CD14-positive monocyte (primary cell): ENCODE results near the gene RCOR2. TPM values are rescaled to one million over a fixed set of nuclear protein-coding genes. Genes with fewer than 3 reads are reported as not detected.

Experiments
- DNase-seq, 3 donors: peaks; one replicate each; pipeline ENCODE4 v3.0.0-alpha.2; 2011 to 2022
- H2AFZ ChIP-seq: 2 replicates; pipeline ENCODE4 v1.6.0; 2012; ENCODE audit warnings: mild to moderate bottlenecking, low read depth, low read length, inconsistent platforms; ENCODE audit not compliant: insufficient read depth, poor library complexity, severe bottlenecking
- H3K27ac ChIP-seq, 2 donors: 1 replicate in 1 of 2; 2 replicates in 1 of 2; pipeline ENCODE4 v1.5.1; 2012 to 2013; ENCODE audit warnings: low read length in 2 of 2, control low read depth in 1 of 2, inconsistent platforms in 1 of 2, low read depth in 1 of 2, mild to moderate bottlenecking in 1 of 2
- H3K27me3 ChIP-seq, 2 donors: one replicate each; pipeline versions ENCODE4 v1.6.0 to v1.6.1; 2011 to 2013; ENCODE audit warnings: low read length in 2 of 2; ENCODE audit not compliant: control insufficient read depth in 2 of 2, insufficient read depth in 2 of 2
- H3K36me3 ChIP-seq, 2 donors: replicated peaks in 1 of 2; 1 replicate in 1 of 2; 2 replicates in 1 of 2; pipeline versions ENCODE4 v1.5.1 to v1.6.1; 2012 to 2013; ENCODE audit warnings: low read length in 2 of 2, control low read depth in 1 of 2, inconsistent platforms in 1 of 2, mild to moderate bottlenecking in 1 of 2; ENCODE audit not compliant: insufficient read depth in 2 of 2, control insufficient read depth in 1 of 2
- H3K4me1 ChIP-seq, 2 donors: 1 replicate in 1 of 2; 2 replicates in 1 of 2; pipeline versions ENCODE4 v1.5.1 to v1.6.1; 2012 to 2013; ENCODE audit warnings: low read length in 2 of 2, control low read depth in 1 of 2, inconsistent platforms in 1 of 2, mild to moderate bottlenecking in 1 of 2, moderate library complexity in 1 of 2; ENCODE audit not compliant: insufficient read depth in 2 of 2, control insufficient read depth in 1 of 2
- H3K4me2 ChIP-seq: replicated peaks from 2 replicates; pipeline ENCODE3; 2012; ENCODE audit warnings: low read length, moderate library complexity, mild to moderate bottlenecking; ENCODE audit not compliant: poor library complexity, severe bottlenecking; ENCODE audit errors: extremely low read depth
- H3K4me3 ChIP-seq, 3 experiments: fragments of 200-600 bp in 1 of 3; sonication (generic) in 1 of 3; replicated peaks in 1 of 3; 1 replicate in 2 of 3; 2 replicates in 1 of 3; pipeline ENCODE4 v1.5.1; 2011 to 2013; ENCODE audit warnings: low read length in 3 of 3, mild to moderate bottlenecking in 3 of 3, control low read depth in 2 of 3, low read depth in 2 of 3, inconsistent platforms in 1 of 3, moderate library complexity in 1 of 3
- H3K79me2 ChIP-seq: 2 replicates; pipeline ENCODE4 v1.6.0; 2012; ENCODE audit warnings: mild to moderate bottlenecking, control low read depth, inconsistent platforms, low read length, moderate library complexity; ENCODE audit not compliant: insufficient read depth
- H3K9ac ChIP-seq: 2 replicates; pipeline ENCODE4 v1.6.0; 2017; ENCODE audit warnings: low read length, mild to moderate bottlenecking; ENCODE audit not compliant: insufficient read depth, poor library complexity, severe bottlenecking
- H3K9me3 ChIP-seq, 2 donors: replicated peaks in 1 of 2; 1 replicate in 1 of 2; 2 replicates in 1 of 2; pipeline versions ENCODE4 v1.5.1 to v1.6.1; 2012 to 2013; ENCODE audit warnings: low read length in 2 of 2, control low read depth in 1 of 2; ENCODE audit not compliant: control insufficient read depth in 1 of 2, insufficient read depth in 1 of 2
- H4K20me1 ChIP-seq: 2 replicates; pipeline ENCODE4 v1.6.0; 2012; ENCODE audit warnings: mild to moderate bottlenecking, low read length, control low read depth, moderate library complexity; ENCODE audit not compliant: insufficient read depth
- H3K27ac Mint-ChIP-seq, 7 donors: one replicate each; pipeline ENCODE4 v1.8.0; 2020; ENCODE audit warnings: mild to moderate bottlenecking in 7 of 7, mixed read lengths in 7 of 7, moderate library complexity in 6 of 7, inconsistent platforms in 2 of 7
- H3K27me3 Mint-ChIP-seq, 3 donors: one replicate each; pipeline ENCODE4 v1.8.0; 2021 to 2022; ENCODE audit warnings: low read depth in 3 of 3, mild to moderate bottlenecking in 3 of 3, mixed read lengths in 3 of 3, moderate library complexity in 3 of 3, inconsistent platforms in 1 of 3
- H3K36me3 Mint-ChIP-seq, 2 donors: one replicate each; pipeline ENCODE4 v1.8.0; 2020; ENCODE audit warnings: mixed read lengths in 2 of 2, inconsistent platforms in 1 of 2, mild to moderate bottlenecking in 1 of 2
- H3K4me1 Mint-ChIP-seq: one replicate; pipeline ENCODE4 v1.8.0; 2020; ENCODE audit warnings: mild to moderate bottlenecking, mixed read lengths
- H3K4me3 Mint-ChIP-seq, 2 donors: one replicate each; pipeline ENCODE4 v1.8.0; 2020; ENCODE audit warnings: mild to moderate bottlenecking in 2 of 2, mixed read lengths in 2 of 2, moderate library complexity in 1 of 2
- H3K9me3 Mint-ChIP-seq, 7 donors: one replicate each; pipeline ENCODE4 v1.8.0; 2020 to 2022; ENCODE audit warnings: mixed read lengths in 7 of 7, mild to moderate bottlenecking in 6 of 7, moderate library complexity in 6 of 7, inconsistent platforms in 2 of 7
- CTCF ChIP-seq: fragments of 200-600 bp; IDR thresholded peaks from one replicate; pipeline ENCODE4 v1.8.0; 2022; ENCODE audit warnings: antibody characterized with exemption, mild to moderate bottlenecking
- WGBS: methylation state at CpG from one replicate; pipeline ENCODE4 v1.1.5; 2013; ENCODE audit warnings: missing lambda C conversion rate; ENCODE audit not compliant: insufficient coverage; 5-methylcytosine and 5-hydroxymethylcytosine counted together
- intact Hi-C, 2 donors: fragments of 100-400 bp; cut with micrococcal nuclease; formaldehyde crosslinking; loops; one replicate each; pipeline versions ENCODE4 v1.15.0 to v1.15.1; 2023
- polyA plus RNA-seq, 3 donors: library from polyadenylated mRNA; depleted of rRNA in 1 of 3; unstranded in 2 of 3; stranded (reverse) in 1 of 3; fragments of 300-500 nt in 2 of 3; fragments of >200 nt in 1 of 3; fragmentation: Illumina TruSeq in 2 of 3; gene quantifications; 1 replicate in 2 of 3; 2 replicates in 1 of 3; pipeline ENCODE4 v1.2.3, GENCODE V29; 2012 to 2021

The RCOR2 gene
- polyA plus RNA-seq, 3 donors = not detected

- Histone ChIP-seq H3K79me2 (no peaks in the 10 kb centered on the region), H3K36me3 (no peaks in the 10 kb centered on the region), H3K9ac (no peak overlapping the region), H4K20me1 (no peaks in the 10 kb centered on the region), H3K9me3 (no peaks in the 10 kb centered on the region), H2AFZ (no peak overlapping the region), H3K27ac (no peak overlapping the region), H3K4me1 (no peaks in the 10 kb centered on the region), H3K4me3 (no peak overlapping the region), H3K4me2 (no peak overlapping the region), H3K27me3 (no peaks in the 10 kb centered on the region)
- intact Hi-C loops = no loop called here
- H3K27me3 Mint-ChIP-seq = peaks cover 4 to 5% (median 4%) of the 10 kb centered on the region in 3 donors
- H3K36me3 Mint-ChIP-seq = no peaks in the 10 kb centered on the region
- H3K9me3 Mint-ChIP-seq = no peaks in the 10 kb centered on the region
- peak in 1 of 3 donors; percentile 2 for DNase-seq
- no peak for TF ChIP-seq CTCF
- H3K27ac Mint-ChIP-seq = no peak overlapping the region
- 78% methylated on average over 17 of the region's 19 CpGs for WGBS
- peaks cover 8% of the 10 kb centered on the region for H3K4me1 Mint-ChIP-seq
- no peak overlapping the region for H3K4me3 Mint-ChIP-seq
Observed at GRCh38 chr11:63961608-63962412, 44.8 kb upstream of the RCOR2 start.

GRCh38 chr11:63958008-63958407 lies 41.0 kb upstream of the RCOR2 start:
- peaks cover 25 to 36% of the 10 kb centered on the region in 2 donors for H3K36me3 ChIP-seq
- no peaks in the 10 kb centered on the region for H3K9me3 Mint-ChIP-seq
- H3K79me2 ChIP-seq = no peaks in the 10 kb centered on the region
- no peak overlapping the region for H3K4me3 Mint-ChIP-seq
- no peak for DNase-seq
- H3K27me3 Mint-ChIP-seq = peaks cover 2 to 5% (median 4%) of the 10 kb centered on the region in 3 donors
- WGBS = 94% methylated on average over 3 of the region's 5 CpGs
- no peak for TF ChIP-seq CTCF
- no peak overlapping the region for H3K27ac Mint-ChIP-seq
- no peak overlapping the region for H2AFZ ChIP-seq
- no peaks in the 10 kb centered on the region for H3K27me3 ChIP-seq
- H3K4me2 ChIP-seq = no peak overlapping the region
- no peak overlapping the region for H3K27ac ChIP-seq
- peaks cover 8% of the 10 kb centered on the region for H3K4me1 Mint-ChIP-seq
- no peaks in the 10 kb centered on the region for H4K20me1 ChIP-seq
- intact Hi-C loops = no loop called here
- H3K4me3 ChIP-seq = no peak overlapping the region
- H3K9ac ChIP-seq = no peak overlapping the region
- no peaks in the 10 kb centered on the region for H3K4me1 ChIP-seq
- H3K9me3 ChIP-seq = no peaks in the 10 kb centered on the region
- peaks cover 31 to 34% of the 10 kb centered on the region in 2 donors for H3K36me3 Mint-ChIP-seq
